ENCODE measurements around the gene IL1R1. TPM values are rescaled to one million over a fixed set of nuclear protein-coding genes. Genes with fewer than 3 reads are reported as not detected.

The IL1R1 gene
- total and polyA plus RNA-seq, 10 of the 15 experiments (the other 5 are each of a cell fraction or from before 2014, with no cell fraction given) = 0.17 to 13.2 (median 0.53) TPM

- ChIA-PET POLR2A (no interaction called here), RAD21 (ENCODE audit: unreplicated experiment) (no interaction called here), CTCF (no interaction called here), SMC1A (ENCODE audit: uncharacterized antibody, unreplicated experiment) (interaction anchor here (3.0 kb wide), 1 partner anchor 58 kb away, joined by 14 read pairs; no protein-coding TSS in a partner anchor)
- Histone ChIP-seq H4K20me1 (ENCODE audit: control insufficient read depth, insufficient read depth) (no peaks in the 10 kb centered on the region), H3K79me2 (ENCODE audit: control insufficient read depth, insufficient read depth, low read length) (no peaks in the 10 kb centered on the region), H3K27me3 (replicated peaks in 1 of 2; ENCODE audit: control insufficient read depth in 2 of 2, insufficient read depth in 2 of 2, low read length in 1 of 2) (no peaks in the 10 kb centered on the region; a peak in 1 of 4 replicates), H3K4me3 (no peak overlapping the region), H3K27ac (ENCODE audit: control insufficient read depth, insufficient read depth) (no peak overlapping the region), H3K9me3 (replicated peaks; ENCODE audit: control insufficient read depth, insufficient read depth, low read length) (no peaks in the 10 kb centered on the region; the same call in 2 of the 3 replicates), H3K4me2 (ENCODE audit: control insufficient read depth, insufficient read depth) (no peak overlapping the region), H3K36me3 (ENCODE audit: control insufficient read depth in 2 of 2, insufficient read depth in 2 of 2, low read length in 1 of 2) (no peaks in the 10 kb centered on the region), H3K4me1 (ENCODE audit: control insufficient read depth, insufficient read depth, low read length) (no peaks in the 10 kb centered on the region), H2AFZ (ENCODE audit: control insufficient read depth, low read depth, low read length) (no peak overlapping the region), H3K9ac (ENCODE audit: control insufficient read depth, insufficient read depth, low read length) (no peak overlapping the region)
- FAIRE-seq = no peak
- intact Hi-C loops (cut with micrococcal nuclease; ENCODE audit: unreplicated experiment) = no loop called here
- TF ChIP-seq SUPT20H (IDR thresholded peaks at IDR 0.05; ENCODE audit: borderline replicate concordance, control insufficient read depth, low read depth, low read length) (no peak), IRF4 (IDR thresholded peaks at IDR 0.05; ENCODE audit: low read depth, low read length) (no peak), ZNF687 (IDR thresholded peaks at IDR 0.05) (no peak), FOXK2 (IDR thresholded peaks at IDR 0.05) (no peak), NBN (IDR thresholded peaks at IDR 0.05) (no peak), HSF1 (IDR thresholded peaks at IDR 0.05; ENCODE audit: low read depth, low read length) (no peak), TCF3 (IDR thresholded peaks at IDR 0.05; ENCODE audit: borderline replicate concordance, insufficient read depth, low read depth, low read length) (no peak), NR2C1 (IDR thresholded peaks at IDR 0.05) (peak; percentile 51; the same call in 1 of the 2 replicates)
- no peak for ATAC-seq
- DNase-seq (ENCODE audit: low read depth, low spot score) = no peak
- in situ Hi-C loops (cut with MboI) = no loop called here
- BruUV-seq (replicated peaks) = no TSS peak
- WGBS (ENCODE audit: insufficient coverage, insufficient replicate concordance, low lambda C conversion rate, missing lambda C conversion rate) = 39% methylated on average over 7 of the region's 7 CpGs
Measured at GRCh38 chr2:102181919-102182635, 39.5 kb downstream of the IL1R1 start.
